Right hindlimb (tissue), 1 donor: ENCODE measurements around the gene BMP7.
A peak's percentile ranks its signal among the peaks of the same experiment; 100 is the strongest.
"Not testable (repeated sequence)": the region's sequence is repeated elsewhere in the genome, so short reads cannot be mapped to it uniquely, and the experiment has no call there.

ENCODE experiments used
- DNase-seq: peaks from one replicate; pipeline ENCODE4 v3.0.0-alpha.2; 2018

BMP7 gene

DNA sequence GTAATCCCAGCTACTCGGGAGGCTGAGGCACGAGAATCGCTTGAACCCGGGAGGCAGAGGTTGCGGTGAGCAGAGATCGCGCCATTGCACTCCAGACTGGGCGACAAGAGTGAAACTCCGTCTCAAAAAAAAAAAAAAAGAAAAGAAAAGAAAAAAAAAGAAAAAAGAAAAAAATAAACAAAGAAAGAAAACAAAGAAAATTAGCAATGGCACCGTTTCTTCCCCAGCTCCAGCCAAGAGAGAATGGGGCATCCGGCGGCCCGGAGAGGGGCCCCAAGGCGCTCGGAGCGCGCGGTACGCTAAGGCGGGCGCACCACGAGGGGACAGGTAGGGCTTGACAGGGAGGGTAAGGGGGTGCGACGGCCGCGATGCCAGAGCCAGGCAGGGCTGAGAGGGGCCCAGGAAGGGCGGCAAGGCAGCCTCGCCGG, 1.5 kb downstream of the BMP7 start:
- DNase-seq = not testable (repeated sequence)

GRCh38 chr20:57263801-57264792, 2.3 kb downstream of the BMP7 start:
- no peak for DNase-seq

GRCh38 chr20:57262784-57263609, 3.4 kb downstream of the BMP7 start:
- DNase-seq = no peak

- peak; percentile 62 for DNase-seq
These were observed 4.1 kb downstream of the BMP7 start for GRCh38 chr20:57262301-57262700.

DNA sequence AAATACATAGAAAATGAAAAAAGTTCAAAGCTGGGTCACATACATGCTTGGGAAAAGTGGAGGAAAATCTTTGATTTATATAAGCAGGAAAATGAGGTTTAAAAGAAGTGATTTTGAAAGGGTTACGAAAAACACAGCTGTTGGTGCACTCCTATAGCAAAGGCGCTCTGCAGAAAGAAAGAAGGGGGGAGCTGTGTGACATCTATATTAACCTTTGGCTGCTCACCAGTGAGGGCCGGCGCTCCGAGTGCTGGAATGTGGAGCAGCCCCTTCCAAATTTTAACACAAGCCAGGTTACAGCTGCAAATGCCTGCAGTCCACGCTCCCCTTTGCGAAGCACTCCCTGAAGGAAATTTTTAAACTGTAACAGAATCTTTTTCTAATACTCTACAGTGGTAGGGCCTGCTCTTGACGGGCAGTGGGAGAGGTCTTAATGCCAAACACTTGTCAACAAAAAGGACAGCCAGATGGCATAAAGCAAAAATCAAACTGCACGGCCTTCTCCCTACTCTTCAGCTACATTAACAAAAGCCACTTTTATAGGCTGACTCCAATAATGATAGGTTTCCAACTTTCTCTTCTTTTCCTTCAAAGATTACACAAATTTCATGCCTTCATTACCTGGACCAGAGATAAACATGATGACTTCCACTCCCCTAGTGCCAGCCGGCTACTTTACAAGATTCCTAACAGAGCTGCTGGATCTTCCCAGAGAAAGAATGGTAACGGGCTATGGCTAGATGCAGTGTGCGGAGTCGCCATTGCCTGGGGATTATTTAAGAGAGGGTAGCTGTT, 4.8 kb downstream of the BMP7 start:
- peak; percentile 91 for DNase-seq

GRCh38 chr20:57260934-57261333, 5.5 kb downstream of the BMP7 start:
- DNase-seq = peak; percentile 67

DNA sequence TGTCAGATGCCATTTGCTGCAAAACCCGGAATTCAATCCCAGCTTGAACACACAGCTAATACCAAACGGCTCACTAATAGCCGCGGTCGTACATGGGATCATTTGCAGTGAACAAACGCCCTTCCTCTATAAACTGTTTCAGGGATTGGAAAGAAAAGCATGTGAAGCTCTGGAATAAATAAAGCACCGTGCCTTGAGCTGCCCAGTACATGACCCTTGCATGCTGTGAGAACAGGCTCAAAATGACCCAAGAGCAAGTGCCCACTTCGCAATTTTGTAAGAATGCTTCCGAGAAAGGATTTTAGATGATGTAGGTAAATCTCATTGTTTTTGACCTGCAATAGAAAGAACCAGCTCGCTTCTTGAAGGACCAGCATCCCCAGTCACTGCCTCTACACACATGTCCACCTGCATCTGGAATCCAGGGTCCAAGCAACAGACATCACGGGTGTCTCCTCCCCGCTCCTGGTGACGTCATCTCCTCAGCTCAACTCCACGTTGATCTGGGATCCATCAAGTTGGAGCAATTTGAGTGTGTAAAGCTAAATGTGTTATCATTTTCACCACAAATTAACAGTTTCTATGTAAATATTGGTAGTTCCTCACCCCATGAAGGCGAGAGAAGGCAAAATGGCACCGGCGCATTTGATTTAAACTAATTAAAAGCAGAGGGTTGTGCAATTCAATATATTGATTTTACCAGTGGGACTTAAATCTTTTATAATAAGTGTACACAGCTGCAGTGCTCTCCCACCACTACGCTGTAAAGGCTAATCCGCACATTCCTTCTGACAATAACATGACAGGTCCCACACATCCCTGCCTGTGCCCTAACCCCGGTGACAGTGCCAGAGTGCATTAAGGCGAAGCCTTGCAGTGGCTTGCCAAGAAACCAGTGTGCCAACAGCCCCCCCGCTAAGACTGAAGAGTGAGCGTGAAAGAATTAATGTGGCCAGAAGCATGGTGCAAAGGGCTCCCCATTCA, 6.2 kb downstream of the BMP7 start:
- peak; percentile 57 for DNase-seq

- DNase-seq = peak; percentile 73
These were observed 7.1 kb downstream of the BMP7 start for GRCh38 chr20:57259121-57259937.

- DNase-seq = no peak
These were observed 8.6 kb downstream of the BMP7 start for GRCh38 chr20:57257701-57258453.

DNA sequence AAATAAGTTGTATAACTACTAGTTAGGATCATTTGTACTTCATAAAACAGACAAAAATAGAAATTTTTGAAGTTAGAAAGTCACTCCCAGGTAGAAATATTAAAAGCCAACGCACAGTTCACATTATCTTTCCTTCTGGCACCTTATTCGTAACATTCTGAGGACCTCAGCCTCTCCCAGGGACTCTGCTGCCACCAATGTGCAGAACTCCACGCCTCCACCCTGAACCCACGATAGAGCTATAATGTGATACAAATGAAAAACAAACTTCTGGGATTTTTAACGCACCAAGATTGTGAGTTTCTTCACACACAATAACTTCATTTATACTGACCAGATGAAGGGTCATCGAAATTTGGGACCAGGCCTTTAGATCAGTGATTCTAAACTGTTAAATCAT, 9.5 kb downstream of the BMP7 start:
- no peak for DNase-seq

DNA sequence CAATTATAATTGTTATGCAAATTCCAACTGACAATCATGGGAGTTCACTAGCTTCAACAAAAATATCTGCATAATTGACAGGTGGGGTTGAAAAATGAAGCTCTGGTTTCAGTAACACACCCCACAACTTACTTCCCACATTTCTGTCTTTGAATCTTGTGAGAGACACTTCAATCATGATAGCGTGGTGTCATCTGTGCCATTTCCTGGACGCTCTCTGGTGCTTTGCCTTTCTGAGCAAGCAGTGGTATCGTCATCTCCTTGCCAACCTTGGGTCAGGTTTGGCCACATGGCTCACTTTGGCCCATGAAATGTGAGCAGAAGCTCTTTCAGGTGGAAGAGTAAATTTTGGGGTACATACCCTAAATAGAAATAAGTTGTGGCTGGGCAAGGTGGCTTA, 10.2 kb downstream of the BMP7 start:
- DNase-seq = no peak

DNA sequence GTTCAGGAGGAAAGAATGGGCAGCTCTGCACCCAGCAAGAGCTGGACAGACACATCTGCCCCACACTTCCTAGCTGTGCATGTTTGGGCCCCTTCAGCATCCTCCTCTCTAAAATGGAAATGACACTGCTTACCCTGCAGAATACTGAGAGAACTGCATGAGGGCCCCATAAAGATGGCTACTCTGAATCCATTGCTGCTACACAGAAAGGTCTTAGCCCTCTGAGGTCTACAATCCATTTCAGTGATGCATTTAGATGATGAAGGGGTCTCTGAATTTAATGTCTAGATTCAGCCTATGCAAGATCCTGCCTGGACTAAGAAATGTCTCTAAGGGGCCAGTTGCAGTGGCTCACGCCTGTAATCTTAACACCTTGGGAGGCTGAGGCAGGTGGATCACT, 11.3 kb downstream of the BMP7 start:
- DNase-seq = no peak

DNA sequence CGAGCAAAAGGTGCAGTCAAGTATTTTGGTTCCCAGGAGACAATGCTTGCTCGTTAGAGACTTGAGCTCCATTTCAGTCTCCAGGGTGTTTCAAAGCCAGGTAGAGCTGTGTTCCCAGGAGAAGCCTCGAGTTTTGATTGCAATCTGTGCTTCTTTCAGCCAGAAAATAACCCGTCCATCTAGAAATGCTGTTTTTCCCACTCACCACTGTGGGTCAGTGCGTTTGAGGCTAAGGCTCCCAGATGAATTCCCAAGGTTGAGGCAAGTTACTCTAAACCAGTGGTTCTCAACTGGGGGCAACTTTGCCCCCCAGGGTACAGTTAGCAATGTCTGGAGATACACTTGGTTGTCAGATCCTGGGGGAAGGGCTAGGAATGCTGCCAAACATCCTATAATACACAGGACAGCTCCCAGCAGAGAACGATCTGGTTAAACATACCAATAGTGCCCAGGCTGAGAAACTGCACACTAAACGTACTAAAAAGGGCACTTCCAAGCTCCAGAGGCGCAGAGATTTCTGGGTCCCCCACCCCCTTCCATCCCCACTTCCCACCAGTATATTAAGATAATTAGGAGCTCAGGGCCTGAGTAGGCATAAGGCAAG, 13.8 kb downstream of the BMP7 start:
- no peak for DNase-seq

DNA sequence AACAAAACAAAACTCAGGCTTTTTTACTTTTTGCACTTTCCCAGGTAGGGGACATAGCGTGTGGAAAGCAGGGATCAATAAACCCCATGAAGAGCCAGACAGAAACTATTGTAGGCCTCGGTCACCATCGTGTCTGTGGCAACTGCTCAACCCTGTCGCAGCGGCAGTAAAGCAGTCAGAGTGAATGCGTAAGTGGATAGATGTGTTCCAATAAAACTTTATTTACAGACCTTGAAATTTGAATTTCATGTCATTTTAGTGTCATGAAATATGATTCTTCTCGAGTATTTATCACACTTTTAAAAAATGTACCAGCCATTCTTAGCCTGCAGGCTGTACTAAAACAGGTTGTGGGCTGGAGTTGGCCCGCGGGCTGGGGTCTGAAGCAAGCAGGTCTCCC, 14.5 kb downstream of the BMP7 start:
- DNase-seq = no peak

DNA sequence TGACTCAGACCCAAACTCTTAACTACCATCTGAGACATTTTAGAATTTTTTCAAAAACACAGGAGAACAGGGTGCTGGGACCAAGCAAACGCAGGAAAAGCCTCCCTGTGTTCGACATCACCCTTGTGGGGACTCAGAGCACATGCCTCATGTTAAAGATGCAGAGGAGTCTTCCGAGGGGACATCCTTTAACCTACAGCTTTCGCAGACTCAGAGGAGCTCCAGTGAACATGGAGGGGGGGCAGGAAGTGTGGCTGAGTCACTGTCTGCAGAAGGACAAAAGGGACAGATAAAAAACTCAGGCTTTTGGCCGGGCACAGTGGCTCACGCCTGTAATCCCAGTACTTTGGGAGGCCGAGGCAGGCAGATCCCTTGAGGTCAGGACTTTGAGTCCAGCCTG, 15.1 kb downstream of the BMP7 start:
- no peak for DNase-seq

GRCh38 chr20:57250607-57251343, 15.7 kb downstream of the BMP7 start:
- DNase-seq = no peak

DNA sequence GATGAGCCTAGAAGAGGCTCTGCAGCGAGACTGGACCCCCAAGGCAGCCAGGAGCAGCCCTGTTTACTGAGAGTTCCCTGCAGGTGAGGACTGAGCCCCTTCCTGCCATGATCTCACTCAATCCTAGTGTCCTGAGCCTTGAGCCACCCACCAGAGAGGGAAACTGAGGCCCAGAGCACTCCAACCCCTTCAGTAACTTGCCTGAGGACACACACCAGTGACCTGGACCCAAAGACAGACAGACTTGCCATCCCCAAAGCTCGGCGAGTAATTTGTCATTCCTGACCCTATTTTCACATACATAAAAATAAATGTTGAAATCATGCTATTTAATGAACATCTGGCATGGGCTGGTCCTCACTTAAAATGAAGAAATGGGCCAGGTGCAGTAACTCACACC, 16.7 kb downstream of the BMP7 start:
- no peak for DNase-seq

DNA sequence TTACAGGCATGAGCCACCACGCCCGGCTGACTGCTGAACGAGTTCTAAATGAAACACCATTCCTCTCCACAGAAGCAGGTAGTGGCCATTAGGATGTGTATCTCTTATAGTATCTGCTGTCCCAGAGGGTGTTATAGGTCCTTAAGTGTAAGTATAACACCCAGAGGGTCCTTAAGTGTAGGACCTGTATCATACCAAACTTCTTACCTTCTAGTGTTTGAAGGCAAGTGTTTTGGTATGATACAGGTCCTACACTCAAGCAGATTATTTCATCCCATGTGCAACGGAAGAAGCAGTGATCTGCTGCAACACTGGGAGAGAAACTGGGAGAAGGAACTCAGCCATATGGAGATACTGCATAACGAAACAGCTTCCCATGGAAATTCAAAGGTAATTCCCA, 17.4 kb downstream of the BMP7 start:
- DNase-seq = no peak
